HG02798 (cell line): ENCODE data around the gene C6orf58.
"Not testable (repeated sequence)": the region's sequence is repeated elsewhere in the genome, so short reads cannot be mapped to it uniquely, and the experiment has no call there.

Experiments used
- ATAC-seq: cut with Tn5 transposase; IDR thresholded peaks from one replicate; pipeline ENCODE4 v1.9.1; 2021; ENCODE audit warnings: mild to moderate bottlenecking; ENCODE audit not compliant: unreplicated experiment, poor library complexity

C6orf58 gene

DNA sequence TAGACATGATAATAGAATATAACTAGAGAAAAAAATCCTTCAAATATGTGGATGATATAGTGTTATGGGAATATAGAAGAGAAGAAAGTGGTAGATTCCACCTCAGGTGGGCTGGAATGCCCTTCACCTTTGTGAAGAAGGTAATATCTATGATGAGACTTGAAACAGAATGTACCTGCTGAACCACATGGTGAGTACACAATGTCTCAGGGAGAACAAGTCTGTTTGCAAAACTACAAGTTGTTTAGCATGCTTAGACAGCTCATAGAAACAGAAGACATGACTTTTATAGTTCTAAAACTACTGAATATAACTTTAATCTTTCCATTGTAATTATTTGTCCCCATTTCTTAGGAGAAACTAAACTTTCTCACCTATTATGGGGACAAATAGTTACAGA is 12.2 kb downstream of the C6orf58 start:
- ATAC-seq, result no peak

DNA sequence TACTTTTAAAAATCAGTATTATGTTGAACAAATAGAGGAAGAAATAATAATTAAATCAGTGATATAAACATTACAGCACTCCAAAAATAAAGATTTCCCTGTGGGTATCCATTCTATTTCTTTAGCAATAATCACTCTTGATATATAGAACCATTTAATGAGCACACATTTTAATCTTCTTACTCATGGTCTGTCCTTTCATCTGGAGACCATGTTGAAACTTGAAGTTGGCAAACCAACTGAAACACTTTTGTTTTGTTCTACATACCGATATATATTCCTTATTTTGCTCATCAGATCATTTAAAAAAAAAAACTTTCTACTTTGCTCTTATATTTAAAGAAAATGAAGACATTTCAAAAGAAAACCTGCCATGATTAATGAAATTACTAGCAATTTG is 13.4 kb downstream of the C6orf58 start:
- no peak for ATAC-seq

DNA sequence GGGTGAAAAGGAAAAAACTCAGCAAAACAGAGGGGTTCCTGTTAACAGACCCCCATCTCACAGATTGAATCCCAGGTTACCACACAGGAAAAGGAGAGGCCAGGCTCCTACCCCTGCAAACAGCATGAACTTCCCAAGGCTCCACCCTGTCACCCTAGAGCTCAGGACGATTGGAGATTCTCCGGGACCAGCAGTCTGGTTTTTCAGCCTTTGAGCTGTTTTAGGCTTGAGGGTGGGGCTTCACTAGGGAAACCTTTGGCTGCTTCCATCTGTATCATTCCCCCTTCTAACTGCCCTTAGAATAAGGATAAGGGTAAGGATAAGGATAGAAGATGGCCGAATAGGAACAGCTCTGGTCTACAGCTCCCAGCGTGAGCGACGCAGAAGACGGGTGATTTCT is 16.0 kb downstream of the C6orf58 start:
- ATAC-seq, result no peak

DNA sequence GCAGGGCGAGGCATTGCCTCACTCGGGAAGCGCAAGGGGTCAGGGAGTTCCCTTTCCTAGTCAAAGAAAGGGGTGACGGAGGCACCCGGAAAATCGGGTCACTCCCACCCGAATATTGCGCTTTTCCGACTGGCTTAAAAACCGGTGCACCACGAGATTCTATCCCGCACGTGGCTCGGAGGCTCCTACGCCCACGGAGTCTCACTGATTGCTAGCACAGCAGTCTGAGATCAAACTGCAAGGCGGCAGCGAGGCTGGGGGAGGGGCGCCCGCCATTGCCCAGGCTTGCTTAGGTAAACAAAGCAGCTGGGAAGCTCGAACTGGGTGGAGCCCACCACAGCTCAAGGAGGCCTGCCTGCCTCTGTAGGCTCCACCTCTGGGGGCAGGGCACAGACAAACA is 16.5 kb downstream of the C6orf58 start:
- ATAC-seq, result not testable (repeated sequence)

DNA sequence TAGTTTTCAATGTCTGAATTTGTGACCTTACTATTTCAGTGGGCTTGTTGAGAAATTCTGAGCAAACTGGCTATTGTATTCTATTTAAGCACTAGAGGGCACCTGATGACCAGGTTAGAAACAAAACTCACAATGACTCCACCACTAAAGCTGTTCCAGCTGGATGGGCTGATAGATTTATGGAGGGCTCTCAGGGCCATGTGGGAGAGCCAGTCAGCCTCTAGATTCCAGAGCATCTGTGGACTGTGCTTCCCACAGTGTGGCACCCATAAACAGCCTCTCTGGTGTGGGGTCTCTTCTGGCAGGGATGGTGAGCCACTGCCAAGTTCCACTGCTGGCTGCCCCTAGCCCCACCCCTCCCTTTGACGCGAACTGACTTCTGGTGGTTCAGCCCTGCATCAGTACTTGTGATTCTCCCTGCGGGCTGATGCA is 29.2 kb downstream of the C6orf58 start:
- no peak for ATAC-seq

DNA sequence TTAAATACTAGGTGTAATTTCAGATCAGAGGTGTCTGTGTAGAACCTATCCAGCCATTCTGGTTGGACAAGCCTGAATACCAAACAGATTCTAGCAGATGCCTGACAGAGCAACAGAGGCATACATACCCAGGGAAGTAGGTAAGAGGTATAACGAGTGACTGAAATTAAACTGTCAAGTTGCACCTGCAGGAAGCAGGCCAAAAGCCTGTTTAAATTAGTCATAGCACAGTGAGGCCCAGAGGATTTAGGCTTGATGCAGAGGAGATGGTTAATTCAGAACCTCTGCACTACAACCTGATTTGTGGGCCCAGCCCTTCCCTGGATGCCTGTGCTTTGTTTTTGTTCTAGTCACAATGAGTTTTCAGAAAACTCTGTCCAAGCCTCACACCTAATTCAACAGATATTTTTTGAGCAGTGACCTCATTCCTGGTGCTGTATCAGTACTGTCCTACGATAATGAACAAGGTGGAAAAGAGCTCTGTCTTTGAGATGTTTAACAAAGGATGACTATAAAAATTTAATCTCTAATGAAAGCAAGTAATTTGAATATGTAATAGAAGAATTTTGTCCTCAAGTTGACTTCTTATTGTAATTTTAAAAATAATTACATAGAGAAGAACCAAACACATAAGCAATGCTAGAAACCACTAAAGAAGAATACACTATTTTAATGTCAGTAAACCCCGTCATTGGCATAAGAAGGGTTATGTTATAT is 31.7 kb downstream of the C6orf58 start:
- ATAC-seq, result no peak

DNA sequence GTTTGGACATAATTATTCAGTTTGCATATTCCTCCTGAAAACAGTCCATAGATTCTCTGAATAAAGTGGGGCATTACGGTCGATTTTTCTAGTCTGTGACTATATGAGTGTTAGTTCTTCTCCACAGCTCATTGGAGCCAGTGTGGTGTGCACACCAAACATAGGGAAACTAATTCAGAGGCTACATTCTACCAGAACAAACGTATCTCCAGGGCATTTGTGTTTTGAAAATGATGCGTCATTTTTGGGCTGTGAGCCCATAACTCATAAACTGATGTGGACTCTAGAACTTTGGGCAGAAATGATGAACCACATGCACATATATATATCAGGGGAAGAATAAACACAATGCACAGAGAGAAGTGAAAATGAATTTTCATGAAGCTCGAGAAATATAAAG is 41.8 kb downstream of the C6orf58 start:
- no peak for ATAC-seq

DNA sequence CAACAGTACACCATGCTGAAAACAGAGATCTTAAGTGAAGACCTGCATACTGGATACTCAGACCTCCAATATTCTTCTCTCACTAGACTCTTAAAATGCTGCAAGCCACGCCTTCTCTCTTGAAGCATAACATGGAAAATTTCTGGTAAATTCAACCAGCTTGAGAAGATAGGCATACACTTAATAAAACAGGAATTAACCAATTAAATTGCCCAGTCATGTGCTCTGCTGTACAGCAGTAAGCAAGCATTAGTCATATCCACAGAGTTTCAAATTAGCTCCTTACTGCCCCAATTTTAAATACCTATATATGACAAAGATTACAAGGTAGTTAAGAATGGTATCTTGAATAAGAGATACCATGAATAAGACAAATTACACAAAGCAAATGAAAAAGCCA is 53.8 kb downstream of the C6orf58 start:
- ATAC-seq, result no peak

DNA sequence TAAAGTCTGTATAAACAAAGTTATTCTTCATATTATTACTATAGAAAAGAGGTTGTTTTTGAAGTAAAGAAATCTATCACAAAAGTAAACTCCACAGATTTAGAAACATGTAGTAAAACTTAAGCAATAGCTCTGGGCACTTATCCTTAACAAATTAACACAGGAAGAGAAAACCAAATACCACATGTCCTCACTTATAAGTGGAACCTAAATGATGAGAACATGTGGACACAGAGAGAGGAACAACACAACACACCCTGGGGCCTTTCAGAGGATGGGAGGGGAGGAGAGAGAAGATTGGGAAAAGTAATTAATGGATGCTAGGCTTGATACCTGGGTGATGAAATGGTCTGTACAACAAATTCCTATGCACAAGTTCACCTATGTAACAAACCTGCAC is 57.2 kb downstream of the C6orf58 start:
- ATAC-seq, result no peak

DNA sequence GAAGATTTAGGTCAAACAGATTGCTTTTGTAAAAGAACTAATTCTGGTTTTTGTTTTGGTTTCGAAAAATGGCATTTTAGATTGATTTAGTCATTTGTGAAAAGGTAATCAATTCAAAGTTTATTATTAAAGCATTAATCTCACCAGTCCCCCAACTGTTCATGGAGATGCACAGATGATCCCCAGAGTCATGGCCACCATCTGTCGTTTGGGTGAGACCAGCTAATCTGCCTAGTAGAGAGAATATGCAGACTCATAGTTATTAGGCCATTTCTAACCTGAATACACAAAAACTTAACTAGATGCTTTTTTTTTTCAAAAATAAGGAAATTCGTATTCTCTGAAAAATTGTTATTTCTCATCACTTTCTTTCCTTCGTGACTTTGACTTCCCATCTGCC is 58.1 kb downstream of the C6orf58 start:
- ATAC-seq, result no peak

DNA sequence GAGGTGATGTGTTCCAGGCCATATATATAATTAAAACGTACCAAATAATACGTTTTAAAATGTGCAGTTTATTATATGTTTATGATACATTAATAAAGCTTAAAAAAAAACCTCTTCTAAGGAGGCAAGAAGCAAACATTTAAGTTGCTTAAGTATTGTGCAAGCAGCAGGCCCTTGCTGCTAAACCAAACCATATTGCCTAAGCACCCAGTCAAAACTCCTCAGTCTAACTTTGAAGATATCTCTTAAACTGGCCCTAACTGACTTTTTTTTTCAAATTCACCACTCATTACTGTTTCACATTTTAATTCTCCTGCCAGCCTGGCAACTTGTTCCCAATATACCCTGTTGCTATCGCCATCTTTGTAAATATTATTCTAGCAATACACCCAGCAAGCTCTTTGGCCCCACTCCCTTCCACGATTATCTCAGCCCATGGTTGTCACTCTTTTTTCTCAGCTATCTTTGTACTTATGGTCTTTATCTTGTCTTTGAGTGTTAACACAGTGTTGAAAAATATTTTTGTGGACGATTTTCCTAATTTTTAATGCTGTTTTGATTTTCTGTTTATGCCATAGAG is 60.9 kb downstream of the C6orf58 start:
- no peak for ATAC-seq
